ENCODE results near the gene MAGOH.
"Not testable (repeated sequence)": the region's sequence is repeated elsewhere in the genome, so short reads cannot be mapped to it uniquely, and the experiment has no call there.

MAGOH gene

DNA sequence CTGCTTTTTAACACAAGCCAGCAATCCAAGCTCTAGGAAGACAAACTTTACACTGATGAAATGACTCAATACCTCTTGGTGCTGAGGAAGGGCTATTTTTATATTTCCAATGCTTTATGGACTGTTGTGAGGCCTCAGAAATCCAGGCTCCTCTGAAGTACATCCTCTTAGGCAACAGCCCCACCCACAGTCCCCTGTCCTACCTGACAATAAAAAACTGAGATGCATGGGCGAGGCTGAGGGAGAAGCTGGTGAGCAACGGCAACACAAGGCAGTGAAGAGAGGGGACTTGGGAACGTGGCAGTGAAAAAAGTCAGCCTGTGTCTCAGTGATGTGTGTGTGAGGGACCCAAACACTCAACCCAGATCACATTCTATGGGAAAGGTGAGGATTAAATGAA lies 51.8 kb downstream of the MAGOH start:
- DNase-seq = no peak

DNA sequence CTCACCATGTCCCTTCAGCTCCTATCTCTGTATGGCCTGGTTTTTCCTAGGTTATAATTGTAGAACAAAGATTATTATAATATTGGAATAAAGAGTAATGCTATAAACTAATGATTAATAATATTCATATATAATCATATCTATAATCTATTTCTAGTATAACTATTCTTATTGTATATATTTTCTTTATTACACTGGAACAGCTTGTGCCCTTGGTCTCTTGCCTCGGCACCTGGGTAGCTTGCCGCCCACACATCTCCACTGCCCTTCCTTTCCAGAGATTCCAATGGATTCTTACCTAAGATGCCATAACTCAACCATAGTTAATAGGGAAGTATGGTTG lies 52.4 kb downstream of the MAGOH start:
- DNase-seq, ATAC-seq: not testable (repeated sequence)

More for the DNA sequence above, 51.8 kb downstream of the MAGOH start:
- no peak for ATAC-seq

DNA sequence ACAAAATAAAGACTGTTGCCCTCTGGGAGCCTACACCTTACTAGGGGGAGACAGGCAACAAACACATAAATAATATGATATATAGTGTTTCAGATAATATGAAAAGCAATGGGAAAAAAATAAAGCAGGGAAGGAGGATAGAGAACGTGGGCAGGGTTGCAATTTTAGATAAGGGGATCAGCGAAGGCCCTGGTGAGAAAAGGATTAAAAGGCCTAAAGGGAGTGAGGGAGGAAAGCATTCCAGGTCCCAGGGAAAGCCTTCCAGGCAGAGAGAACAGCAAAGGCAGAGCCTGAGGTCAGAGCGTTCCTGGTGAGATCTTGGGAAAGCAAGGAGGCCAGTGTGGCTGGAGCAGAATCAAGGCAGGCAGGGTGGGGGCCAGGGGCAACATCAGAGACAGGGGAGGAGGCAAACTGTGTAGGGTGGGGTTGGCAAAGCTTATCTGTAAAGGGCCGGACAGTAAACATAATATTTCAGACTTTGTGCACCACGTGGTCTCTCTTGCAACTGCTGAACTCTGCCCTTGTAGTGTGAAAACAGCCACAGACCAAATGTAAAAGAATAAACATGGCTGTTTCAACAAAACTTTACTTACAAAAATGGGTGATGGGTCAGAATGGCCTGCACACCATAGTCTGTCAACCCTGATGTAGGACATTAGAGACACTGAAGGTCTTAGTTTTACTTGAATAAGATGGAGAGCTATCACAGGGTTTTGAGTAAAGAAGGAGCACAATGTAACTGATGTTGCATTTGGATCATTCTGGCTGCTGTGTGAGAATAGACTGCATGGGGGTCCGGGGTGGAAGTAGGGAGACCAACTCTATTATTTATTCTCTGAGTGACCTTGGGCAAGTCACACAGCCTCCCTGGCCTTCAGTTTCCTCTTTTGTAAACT lies 55.0 kb downstream of the MAGOH start:
- DNase-seq (no peak), ATAC-seq (no peak)

DNA sequence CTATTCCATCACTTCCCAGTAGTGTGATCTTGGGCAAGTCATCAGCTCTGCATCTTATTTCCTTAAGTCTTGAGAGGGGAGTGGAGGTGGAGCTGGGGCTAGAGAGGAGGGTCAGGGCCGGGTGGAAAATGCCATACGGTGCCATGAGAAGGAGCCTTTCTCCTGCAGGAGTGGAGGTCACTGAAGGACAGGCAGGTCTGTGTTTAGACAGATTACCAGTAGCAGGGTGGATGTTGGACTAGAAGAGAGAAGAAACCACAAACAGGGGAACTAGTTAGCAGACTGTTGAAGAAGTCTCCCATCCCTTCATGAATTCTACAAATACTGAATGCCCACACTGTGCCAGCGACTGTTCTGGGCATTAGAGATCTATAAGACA lies 55.6 kb downstream of the MAGOH start:
- DNase-seq = no peak
- ATAC-seq = no peak

DNA sequence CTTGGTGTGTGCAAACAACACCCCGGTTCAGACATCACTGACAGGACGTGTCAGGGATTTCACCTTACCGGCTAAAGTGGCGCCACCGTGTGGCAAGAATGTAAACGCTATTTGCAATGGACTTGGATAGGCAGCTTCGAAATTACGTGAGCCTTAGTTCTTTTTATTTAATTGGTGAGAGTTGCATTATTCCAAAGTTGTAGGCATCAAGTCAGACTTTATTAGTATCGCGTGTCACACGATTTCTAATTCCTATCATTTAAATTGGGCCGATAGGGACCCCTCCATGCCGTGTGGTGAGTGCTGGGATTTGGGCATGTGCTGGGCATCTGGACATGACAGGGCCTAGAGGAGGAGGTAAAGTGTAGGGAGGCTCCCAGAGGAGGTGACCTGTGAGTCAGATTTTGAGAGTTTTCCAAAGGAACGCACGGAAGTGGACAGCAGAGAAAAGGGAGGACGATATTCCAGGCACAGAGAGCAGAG lies 56.2 kb downstream of the MAGOH start:
- peak; percentile 56 for ATAC-seq
- DNase-seq = peak; percentile 88

DNA sequence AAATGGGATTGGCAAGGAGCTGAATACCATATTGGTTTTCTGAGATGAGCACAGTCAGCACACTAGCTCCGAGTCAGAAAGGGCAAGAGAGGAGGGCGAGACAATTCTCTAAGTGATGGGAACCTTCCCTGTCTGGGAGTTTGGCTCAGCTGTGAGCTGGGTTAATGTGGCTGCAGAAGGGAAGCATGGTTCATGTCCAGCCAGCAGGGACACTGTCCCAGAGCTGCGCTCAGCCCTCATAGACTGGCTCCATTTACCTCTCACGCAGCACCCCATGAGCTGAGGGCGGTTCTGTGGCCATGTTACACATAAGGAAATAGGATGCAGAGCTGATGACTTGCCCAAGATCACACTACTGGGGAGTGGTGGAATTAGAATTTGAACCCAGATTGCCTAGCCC lies 57.4 kb downstream of the MAGOH start:
- ATAC-seq = no peak
- no peak for DNase-seq

DNA sequence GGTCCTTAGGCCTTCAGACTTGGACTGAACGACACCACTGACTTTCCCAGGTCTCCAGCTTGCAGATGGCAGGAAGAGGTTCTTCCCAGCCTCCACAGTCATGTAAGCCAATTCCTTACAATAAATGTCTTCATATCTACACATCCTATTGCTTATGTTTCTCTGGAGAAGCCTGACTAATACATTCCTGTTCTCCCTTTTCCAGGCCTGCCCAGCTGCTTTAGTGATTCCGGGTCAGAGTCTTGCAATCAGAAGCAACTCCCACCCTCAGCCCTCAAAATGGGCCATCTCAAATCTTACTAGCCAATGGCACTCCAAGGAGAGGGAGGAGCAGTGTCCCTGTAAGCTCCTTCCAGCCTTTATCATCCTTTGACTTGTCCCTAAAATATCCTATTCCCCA lies 58.1 kb downstream of the MAGOH start:
- DNase-seq = no peak
- no peak for ATAC-seq
